Measurements from ENCODE around the gene DCAF5.

DNA sequence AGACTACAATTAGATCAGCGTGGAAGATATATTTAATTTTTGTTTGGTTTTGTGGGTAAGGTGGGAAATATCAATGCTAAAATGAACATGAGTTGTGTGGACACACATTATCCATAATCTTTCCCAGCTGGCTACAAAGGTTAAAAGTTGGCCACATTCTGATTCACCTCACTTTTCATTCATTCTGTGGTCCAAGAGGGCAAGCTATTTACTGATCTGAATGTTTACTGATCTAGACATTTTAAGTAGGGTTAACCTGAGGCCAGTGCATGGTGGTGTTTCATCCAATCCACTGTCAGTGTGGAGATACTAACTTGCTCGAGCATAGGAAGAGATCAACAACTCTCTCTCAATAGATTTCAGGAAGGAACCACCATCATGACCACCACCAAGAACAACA, 71.6 kb downstream of the DCAF5 start:
- TF ChIP-seq POLR2A (IDR thresholded peaks at IDR 0.05; ENCODE audit: low read depth, low read length) (no peak), TAF1 (IDR thresholded peaks at IDR 0.05; ENCODE audit: low read depth, low read length) (no peak), POLR2AphosphoS5 (IDR thresholded peaks at IDR 0.05; ENCODE audit: low read depth, low read length) (no peak), PAX5 (IDR thresholded peaks at IDR 0.05; ENCODE audit: insufficient read depth, low read length, severe bottlenecking) (no peak), SPI1 (IDR thresholded peaks at IDR 0.05; ENCODE audit: low read depth, low read length) (no peak)

Data from GM12891 (cell line).